T-helper 2 cell treated with Interferon-gamma antibody and Interleukin-4, amounts not matched to agents 100 ng/mL and 5 ng/mL, for 36 hours (primary cell): Measurements from ENCODE around the gene CRTC3. TPM values are rescaled to one million over a fixed set of nuclear protein-coding genes. Genes with fewer than 3 reads are reported as not detected.

ENCODE experiments used
- intact Hi-C: fragments of 100-400 bp; cut with micrococcal nuclease; formaldehyde crosslinking; loops from one replicate; pipeline ENCODE4 v1.15.1; 2023
- total RNA-seq: library from RNA; stranded (reverse); gene quantifications from 2 replicates; pipeline ENCODE4 v1.2.3, GENCODE V29; 2022

Gene CRTC3
- total RNA-seq, 1 donor from 2014 or later, result 106 TPM

DNA sequence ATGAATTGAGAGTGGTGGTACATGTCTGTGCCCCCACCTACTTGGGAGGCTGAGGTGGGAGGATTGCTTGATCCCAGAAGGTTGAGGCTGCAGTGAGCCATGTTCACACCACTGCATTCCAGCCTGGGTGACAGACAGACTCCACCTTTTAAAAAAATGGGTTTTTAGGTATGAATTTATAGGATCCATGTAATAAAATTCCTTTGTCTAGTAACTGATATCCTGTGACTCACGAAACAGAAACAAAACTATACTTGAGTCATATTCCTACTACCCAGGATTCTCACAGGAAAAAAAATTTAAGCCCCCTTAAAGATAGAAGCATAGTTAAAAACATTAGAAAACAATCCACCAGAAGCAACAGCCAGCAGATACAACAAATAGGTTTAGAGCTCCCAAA is 10.0 kb upstream of the CRTC3 start:
- intact Hi-C loops, result loop anchor here (10.0 kb wide), 1 partner anchor 385 kb away; the partner anchor contains the start of gene MAN2A2

DNA sequence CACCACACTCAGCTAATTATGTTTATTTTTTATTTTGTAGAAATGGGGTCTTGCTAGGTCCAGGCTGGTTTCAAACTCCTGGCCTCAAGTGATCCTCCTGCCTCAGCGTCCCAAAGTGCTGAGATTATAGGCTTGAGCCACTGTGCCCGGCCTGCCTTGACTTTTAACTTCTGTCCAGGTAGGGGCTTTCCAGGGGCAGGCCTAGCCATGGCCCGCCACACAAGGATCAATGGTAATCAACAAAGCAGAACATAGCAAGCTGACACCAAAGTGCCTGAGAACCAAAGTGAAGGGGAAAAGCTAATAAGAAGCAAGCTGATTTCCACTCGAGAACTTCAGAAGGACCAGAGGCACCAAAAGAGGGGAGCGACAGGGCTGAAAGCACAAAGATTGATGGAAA is 9.4 kb upstream of the CRTC3 start:
- intact Hi-C loops, result loop anchor here (10.0 kb wide), 1 partner anchor 384 kb away; the partner anchor contains the start of gene MAN2A2

DNA sequence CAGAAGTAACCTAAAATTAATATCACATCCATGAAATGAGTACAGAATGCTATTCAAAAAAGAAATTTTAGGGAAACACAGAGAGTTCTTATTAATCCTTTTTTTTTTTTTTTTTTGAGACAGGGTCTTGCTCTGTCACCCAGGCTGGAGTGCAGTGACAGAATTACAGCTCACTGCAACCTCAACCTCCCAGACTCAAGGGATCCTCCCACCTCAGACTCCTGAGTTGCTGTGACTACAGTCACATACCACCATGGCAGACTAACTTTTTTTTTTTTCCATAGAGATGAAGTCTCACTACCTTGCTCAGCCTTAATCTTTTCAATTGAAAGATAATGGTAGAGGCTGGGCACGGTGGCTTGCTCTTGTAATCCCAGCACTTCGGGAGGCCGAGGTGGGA is 6.3 kb upstream of the CRTC3 start:
- intact Hi-C loops, result loop anchor here (10.0 kb wide), 1 partner anchor 381 kb away; the partner anchor contains the start of gene MAN2A2

DNA sequence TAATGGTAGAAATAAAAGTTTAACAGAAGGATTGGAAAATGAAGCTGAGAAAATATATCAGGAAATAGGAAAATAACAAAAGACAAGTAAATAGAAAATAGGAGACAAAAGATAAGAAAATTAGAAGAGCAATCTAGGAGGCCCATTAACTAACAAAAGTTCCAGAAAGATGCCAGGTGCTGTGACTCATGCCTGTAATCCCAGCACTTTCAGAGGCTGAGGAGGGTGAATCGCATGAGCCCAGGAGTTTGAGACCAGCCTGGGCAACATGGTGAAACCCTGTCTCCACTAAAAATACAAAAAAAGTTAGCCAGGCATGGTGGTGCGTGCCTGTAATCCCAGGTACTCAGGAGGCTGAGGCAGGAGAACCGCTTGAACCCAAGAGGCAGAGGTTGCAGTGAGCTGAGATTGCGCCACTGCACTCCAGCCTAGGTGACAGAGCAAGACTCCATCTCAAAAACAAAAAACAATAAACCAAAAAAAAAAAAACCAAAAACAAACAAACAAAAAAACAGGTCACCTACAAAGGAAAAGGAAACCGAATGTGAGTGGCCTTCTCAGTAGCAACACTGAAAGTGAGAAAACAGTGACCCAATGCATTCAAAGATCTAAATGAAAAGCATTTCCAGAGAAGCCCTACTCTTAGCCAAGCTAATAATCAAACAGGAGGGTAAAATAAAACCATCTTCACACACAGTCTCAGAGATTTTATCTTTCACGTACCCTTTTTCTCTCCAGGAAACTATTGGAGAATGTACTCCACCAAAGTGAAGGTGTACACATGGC is 5.5 kb upstream of the CRTC3 start:
- intact Hi-C loops, result loop anchor here (10.0 kb wide), 1 partner anchor 381 kb away; the partner anchor contains the start of gene MAN2A2

DNA sequence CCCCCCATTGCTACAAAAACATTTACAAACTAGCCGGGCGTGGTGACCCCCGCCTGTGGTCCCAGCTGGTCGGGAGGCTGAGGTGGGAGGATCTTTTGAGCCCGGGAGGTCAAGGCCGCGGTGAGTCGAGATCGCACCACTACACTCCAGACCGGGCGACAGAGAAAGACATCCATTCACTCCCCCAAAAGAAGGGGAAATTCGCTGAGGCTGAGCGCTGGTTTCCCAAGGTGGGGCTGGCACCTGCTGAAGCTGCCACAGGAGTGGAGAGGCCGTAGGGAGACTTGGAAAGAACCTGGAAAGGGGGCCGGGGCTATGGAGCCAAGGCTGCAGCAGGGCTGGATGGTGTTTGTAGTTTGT is 732 bp upstream of the CRTC3 start:
- intact Hi-C loops, result loop anchor here (10.0 kb wide), 1 partner anchor 376 kb away; the partner anchor contains the start of gene MAN2A2

DNA sequence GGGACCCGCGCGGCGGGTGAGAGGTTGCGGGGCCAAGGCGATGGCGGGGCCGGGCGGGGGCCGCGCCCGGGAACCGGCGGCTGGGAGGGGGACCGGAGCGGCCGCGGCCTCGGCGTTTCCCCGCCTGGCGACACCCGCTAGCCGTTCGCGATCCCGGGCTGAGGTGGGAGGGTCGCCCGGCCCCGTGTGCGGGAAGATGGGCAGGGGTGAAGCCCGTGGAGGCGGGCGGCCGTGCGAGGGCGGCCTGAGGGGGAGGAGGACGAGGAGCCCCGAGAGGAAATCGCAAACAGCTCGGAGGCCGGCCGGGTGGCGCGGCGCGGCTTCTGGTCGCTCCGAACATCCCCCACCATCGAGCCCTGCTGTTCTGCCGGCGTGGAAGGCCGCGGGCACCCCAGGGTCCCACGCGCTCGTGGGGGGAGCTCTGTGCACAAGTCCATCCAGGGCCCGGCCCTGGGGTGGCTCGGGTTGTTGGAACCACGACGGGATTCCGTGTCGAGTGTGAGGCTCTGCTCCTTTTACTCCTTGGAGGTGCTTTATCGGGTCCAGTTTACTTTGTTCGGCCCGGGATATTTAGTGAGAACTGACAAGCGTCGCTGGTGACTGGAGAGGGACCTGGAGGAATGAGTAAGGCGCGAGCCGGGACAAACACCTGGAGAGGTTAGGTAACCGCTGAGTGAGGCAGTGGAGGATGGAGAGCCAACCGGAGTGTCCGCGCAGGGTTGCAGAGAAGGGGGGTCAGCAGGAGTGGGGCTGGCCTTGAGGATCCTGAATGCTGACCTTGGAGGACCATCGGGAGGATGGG is 728 bp downstream of the CRTC3 start:
- intact Hi-C loops, result loop anchor here (1.0 to 10.0 kb wide), 4 partner anchors 9 to 164 kb away; no protein-coding TSS in a partner anchor

DNA sequence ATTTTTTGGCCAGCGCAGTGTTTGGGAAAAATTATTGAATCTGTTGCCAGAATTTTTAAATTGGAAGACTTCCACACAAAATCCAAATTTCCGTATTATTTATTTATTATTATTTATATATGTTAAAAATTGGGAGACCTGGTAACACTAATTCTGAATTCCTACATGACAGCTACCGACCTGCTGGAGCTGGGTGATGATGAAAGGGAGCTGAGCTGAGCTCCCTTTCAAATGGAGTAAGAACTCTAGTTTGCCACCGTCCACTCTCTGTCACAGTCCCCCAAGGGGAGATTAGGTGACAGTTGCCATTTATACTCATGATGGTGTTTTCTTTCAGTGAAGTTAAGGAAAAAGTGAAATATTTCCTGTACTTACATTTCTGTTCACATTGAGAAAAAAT is 1.4 kb downstream of the CRTC3 start:
- intact Hi-C loops, result loop anchor here (1.0 to 10.0 kb wide), 4 partner anchors 8 to 164 kb away; no protein-coding TSS in a partner anchor

DNA sequence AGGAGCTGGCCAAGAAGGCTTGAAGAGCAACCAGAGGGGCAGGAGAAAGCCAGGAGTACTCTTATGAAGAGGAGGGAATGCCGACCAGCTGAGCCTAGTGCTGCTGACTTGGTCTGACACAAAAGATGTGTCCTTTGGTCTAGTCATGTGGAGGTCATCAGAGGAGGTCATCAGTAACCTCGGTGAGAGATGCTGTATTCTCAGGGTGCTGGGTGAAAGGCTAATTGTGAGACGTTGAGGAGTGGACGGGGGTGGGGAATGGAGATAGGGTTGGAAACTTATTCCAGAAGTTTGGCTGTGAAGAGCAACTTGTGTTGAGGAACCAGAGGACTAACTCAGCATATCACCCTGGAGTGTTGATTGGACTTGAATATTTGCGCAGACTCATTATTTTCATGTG is 5.5 kb downstream of the CRTC3 start:
- intact Hi-C loops, result loop anchor here (10.0 kb wide), 1 partner anchor 160 kb away; no protein-coding TSS in a partner anchor

DNA sequence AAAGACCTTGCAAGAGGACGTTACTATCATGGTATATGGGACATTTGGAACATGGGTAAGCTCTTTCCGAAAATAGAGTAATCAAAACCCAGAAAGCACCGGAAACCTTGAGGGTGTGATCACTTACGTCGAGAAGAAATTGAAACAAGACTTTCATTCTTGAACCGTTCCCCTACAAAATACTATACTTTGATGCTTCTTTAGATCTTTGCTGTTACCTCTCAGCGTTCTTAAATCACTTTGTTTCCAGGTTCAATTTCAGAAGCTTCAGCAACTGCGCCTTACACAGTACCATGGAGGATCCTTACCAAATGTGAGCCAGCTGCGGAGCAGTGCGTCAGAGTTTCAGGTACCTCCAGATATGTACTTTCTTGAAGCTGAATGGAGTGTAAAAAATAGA is 10.1 kb downstream of the CRTC3 start:
- intact Hi-C loops, result loop anchor here (1.0 to 10.0 kb wide), 2 partner anchors 8 to 155 kb away; no protein-coding TSS in a partner anchor

DNA sequence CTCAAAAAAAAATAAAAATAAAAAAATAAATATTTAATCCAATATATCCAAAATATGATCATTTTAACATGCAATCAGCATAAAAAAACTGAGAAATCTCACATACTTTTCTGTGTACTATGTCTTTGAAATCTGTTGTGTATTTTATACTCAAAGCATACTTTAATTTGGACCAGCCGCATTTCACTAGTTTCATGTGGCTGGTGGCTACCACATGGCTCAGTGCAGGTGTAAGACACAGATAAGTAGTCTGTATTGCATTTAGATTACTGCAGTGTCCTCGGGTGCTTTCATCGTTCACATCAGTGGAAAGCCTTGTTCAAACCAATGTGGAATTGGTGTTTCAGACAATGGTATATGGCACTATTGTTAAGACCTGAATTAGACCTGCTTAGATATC is 11.0 kb downstream of the CRTC3 start:
- intact Hi-C loops, result no loop called here

DNA sequence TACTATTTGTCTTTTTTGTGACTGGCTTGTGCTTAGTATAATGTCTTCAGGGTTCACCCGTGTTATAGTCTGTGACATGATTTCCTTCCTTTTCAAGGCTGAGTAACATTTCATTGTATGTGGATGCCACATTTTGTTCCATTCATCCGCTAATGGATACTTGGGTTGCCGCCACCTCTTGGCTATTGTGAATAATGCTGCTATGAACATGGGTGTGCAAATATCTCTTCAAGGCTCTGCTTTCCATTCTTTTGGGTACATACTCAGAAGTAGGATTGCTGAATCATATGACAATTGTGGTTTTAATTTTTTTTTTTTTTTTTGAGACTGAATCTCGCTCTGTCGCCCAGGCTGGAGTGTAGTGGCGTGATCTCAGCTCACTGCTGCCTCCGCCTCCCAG is 15.4 kb downstream of the CRTC3 start:
- intact Hi-C loops, result no loop called here

DNA sequence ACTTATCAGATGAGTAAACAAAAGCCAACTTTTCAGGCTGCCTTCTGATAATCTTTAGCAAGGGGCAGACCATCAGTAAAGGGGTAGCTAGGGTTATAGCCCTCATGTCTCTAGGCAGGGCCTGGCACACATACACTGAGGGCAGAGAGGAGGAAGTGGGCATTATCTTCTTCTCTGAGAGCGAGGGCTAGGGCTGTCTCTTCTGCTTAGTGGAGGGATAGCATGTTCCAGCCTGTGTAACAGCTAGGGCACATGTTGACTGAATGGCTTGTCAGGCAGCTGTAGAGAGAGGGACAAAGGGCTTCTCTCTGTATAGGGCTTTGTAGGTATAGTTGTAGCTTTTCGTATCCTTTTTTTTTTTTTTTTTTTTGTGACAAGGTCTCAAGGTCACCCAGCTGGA is 17.8 kb downstream of the CRTC3 start:
- intact Hi-C loops, result no loop called here

DNA sequence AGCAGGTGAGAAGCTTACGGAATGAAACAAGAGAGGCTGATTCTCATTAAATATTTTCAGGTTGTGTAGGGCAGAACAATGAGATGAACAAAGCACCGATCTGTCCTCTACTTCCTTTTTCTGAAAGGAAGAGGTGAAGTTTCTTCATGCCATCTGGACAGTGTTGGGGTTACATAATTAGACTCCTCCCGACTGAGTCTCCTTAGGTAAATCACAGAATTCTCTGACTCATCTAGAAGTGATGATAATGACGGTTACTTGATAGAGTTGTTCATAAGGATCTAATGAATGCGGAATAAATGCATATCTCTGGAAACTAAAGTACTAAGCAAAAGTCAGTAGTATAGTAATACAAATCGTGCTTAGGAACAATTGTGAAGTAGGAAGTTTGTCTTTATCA is 21.2 kb downstream of the CRTC3 start:
- intact Hi-C loops, result no loop called here

DNA sequence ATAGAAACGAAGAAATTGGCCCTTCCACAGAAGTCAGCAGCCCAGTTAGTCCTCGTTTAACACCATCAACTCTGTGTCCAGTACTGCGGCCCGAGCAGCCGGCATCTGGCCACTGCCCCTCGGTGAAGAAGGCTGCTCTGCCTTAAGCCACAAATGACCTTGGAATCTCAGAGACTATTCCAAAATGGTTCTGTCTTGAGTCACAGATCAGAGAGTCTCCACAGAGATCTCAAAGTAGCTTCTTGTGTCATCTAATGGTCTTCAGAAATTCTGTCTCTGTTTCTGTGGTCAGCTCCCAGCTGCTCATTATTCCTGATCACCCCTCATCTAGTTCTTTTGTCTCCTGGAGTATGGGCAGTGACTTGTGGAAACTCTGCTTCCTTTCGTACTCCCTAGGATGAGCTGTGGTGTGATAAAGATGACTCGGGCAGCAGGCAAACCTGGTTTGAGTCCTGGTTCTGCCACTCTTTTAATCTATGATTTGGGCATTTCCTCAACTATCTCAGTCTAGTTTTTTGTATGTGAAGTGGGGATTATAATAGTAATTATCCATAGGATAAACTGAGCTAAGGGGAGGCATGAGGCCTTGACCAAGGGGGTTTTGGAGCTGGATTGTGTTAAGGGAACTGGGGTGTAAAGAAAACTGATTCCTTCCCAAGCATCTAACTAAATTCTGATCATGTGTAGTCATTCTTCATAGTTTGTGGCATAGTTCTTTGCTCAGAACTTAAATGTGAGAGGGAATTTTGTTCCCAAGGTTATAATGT is 22.6 kb downstream of the CRTC3 start:
- intact Hi-C loops, result no loop called here

DNA sequence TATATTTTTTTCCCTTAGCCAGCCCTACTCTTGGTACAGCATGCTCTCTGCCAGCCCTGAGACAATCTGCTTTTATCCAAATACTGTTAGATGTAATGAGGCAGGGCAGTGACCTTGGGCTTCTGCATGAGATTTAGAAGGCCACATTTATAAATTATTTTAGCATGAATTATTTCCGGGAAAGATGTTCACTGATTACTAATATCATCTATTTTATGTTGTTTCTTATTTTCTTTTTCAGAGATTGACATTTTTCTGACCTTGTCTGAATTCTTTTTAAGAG is 23.1 kb downstream of the CRTC3 start:
- intact Hi-C loops, result no loop called here

DNA sequence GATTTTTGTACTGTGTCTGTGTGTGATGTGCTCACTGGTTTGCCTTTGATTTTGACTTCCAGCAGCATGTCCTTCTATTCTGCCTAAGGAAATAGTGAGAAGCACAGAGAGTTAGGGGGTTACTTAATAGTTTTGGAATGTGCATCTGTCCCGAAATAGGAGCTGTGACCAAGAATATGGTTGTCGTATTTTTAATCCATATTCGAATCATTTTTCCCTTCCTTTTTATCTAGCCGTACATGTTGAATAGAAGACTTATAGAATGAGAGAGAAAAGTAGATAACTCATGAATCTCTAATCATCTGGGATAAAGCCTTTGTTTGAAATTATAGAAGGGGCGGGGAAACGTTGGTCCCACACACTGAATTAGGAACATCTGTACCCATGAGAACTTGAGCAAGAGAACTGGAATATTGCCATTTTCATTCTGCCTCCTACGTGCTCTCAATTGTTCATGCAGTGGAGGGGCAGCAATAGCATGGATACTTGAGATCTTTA is 23.6 kb downstream of the CRTC3 start:
- intact Hi-C loops, result no loop called here

DNA sequence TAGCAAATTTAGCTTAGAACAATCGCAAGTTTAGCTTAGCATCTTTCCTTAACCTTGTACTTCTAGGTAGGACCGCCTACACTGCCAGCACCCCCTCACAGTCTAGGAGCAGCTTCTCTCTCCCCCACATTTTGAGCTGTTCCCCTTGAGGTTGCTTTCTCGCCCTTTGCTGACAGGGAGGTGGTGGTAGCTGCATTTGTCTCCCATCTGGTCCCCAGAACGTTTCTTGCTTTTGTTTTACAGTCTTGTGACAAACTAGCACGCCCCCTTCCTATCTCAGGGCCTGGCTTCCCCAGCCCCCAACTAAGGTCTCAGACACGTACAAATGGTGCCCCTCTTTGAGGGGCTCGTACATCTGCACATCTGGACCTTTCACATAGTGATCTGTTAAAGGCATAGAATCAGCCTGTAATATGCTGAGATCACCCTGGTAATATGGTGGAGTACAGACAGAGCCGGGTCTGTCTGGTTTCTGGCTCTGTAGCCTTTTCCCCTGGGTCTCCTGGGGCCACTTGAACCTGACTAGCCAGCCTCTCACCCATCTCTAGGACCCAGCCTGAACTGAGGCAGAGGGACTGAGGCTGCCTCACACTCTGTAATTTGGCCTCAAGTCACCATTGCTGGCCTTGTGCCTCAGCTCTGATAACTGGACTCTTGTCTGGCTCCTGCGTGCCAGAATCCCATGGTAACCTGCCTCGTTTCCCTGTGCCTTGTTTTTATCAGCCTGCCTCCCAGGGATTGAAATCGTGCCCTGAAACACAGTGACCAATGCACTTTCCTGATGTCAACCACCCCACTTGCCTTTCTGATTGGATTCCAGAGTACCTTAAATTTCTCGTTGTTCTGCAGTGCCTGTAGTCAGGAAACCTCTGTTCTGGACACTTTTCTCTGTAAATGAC is 27.7 kb downstream of the CRTC3 start:
- intact Hi-C loops, result no loop called here

DNA sequence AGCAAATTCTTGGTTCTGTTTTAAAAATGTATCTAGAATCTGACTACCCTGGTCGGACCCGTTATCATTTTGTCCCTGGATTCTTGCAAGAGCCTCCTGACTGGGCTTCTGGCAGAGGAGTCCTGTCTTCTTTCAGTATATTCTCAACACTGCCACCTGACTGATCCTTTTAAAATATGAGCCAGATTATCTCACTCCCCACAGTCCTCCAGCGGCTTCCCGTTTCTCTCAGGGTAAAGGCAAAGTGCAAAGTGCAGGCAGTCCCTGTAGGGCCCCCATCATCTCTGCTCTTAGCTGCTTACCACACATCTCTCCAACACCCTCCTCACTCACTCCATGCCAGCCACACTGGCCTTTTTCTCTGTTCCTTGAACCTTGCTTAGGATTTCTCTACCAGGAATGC is 28.4 kb downstream of the CRTC3 start:
- intact Hi-C loops, result no loop called here

DNA sequence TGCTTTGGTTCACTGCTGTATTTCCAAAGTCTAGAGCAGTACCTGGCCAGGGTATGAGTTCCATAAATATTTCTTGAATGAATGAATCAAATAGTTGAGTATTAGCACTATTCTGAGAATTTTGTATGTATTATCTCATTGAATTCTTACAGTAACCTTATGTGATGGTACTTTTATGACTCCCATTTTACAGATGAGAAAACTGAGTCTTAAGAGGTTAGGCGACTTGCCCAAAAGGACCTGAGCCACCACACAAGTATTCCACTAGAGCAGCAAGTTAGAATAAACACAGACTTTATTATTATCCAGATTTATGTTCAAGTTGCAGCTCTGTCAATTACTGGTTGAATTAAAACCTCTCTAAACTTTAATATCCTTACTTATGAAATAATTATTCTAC is 29.4 kb downstream of the CRTC3 start:
- intact Hi-C loops, result no loop called here

DNA sequence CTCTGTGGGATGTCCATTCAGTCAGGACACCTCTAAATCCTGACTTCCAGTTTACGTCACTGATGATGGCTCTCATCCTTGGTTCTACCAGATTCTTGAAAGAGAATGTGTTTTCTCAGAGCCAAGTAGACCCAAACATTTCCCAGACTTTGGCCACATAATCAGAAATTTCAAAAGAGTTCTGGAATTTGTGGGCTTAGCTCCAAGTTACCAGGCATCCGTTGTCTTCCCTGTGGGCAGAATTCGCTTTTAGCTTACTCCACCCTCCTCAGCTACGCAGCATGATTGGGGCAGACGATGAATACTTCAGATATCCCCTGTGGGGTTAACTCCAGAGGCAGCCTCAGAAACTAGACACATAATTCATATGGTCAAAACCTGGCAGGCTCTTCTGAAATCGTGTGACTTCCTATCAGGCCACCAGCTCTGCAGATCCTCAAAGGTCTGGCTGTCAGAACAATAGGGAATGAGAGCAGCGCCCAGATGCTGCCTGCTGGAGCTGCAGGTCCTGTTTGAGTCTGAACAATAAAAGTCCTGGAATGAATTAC is 30.6 kb downstream of the CRTC3 start:
- intact Hi-C loops, result no loop called here
